Tibial nerve (tissue), 4 donors: ENCODE results near the gene NCF4.

ENCODE experiments used
- CTCF ChIP-seq, 5 experiments: fragments of 200-600 bp in 3 of 5; fragments of 450-650 bp in 2 of 5; sonication (generic) in 3 of 5; IDR thresholded peaks; one replicate each; pipeline ENCODE4 v1.5.1; 2016 to 2019; ENCODE audit warnings: antibody characterized with exemption in 5 of 5, mild to moderate bottlenecking in 3 of 5, moderate library complexity in 2 of 5
- EP300 ChIP-seq, 2 donors: sonication (generic); formaldehyde crosslinking; IDR thresholded peaks; one replicate each; pipeline ENCODE4 v1.6.1; 2017; ENCODE audit warnings: antibody characterized with exemption in 2 of 2, mild to moderate bottlenecking in 1 of 2
- POLR2A ChIP-seq, 2 donors: fragments of 450-650 bp; IDR thresholded peaks; one replicate each; pipeline ENCODE4 v1.6.1; 2017; ENCODE audit warnings: antibody characterized with exemption in 2 of 2, mild to moderate bottlenecking in 2 of 2, moderate library complexity in 2 of 2

GRCh38 chr22:36840106-36840505 is 20.7 kb upstream of the NCF4 start:
- TF ChIP-seq CTCF (IDR thresholded peaks at IDR 0.05) (no peak), POLR2A (IDR thresholded peaks at IDR 0.05) (no peak), EP300 (IDR thresholded peaks at IDR 0.05) (no peak)
